IPS-NIHi11 (cell line): Measurements from ENCODE around the gene ABI2.

Source experiments
- DNase-seq: peaks from one replicate; pipeline ENCODE4 v3.0.0; 2012; ENCODE audit warnings: mixed read lengths, low spot score

The ABI2 gene

DNA sequence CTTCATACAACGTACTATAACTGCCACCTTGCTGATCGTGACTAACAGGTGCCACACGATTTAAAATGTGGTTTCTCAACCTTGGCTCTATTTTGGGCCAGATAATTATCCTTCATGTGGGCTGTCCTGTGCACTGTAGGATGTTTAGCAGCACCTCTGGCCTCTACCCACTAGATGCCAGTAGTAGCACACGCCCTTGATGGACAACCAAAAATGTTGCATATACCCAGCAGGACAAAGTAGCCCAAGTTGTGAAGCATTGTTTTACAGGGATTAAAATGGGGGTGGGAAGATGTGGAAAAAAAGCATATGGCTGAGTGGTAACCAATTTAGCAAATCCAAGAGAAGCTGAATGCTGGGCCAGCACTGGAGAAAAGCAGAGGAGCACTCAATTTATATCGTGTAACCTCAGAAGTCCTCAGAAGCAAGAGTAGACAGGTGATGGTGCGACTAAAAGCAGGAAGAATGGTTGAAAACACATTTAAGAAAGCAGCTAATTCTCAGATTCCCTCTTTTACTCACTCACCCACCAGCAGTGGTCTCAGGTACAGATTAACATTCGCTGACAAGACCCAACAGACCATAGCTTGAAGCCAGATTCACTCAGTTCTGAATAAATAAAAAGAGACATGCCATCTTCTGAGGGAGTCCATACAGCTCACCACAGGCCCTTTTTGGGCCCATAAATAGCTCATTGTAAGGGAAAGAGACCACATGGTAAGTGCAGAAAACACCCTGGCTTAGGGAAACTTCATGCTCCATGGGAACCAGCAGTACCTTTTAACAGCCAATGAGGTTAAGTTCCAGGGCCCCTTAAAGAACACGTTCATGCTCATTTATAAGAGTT is 156.3 kb downstream of the ABI2 start:
- peak; percentile 33 for DNase-seq

- no peak for DNase-seq
Observed at GRCh38 chr2:203489531-203489930, 161.3 kb downstream of the ABI2 start.

- DNase-seq, result no peak
Observed at GRCh38 chr2:203490391-203490790, 162.2 kb downstream of the ABI2 start.

DNA sequence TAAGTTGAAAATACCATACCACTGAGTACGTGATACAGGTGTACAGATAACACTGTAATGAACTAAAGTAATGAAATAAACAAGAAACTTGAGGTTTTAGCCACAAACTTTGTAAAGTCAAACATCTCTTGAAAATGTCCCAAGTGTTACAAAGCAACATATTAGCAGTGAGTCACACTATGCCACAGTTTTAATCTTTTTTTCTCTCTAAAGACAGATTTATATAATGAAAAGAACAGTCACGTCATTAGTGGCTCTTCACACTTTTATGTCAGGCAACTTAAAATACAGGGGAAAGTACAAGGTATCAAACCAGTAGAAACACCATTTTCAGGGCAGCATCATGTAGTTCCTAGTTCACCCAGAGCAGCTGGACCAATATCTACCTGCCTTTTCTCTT is 164.8 kb downstream of the ABI2 start:
- no peak for DNase-seq
